Fibroblast of skin of left biceps (primary cell): ENCODE data around the gene AEBP1.

Experiments
- DNase-seq, 2 experiments: peaks; one replicate each; pipeline ENCODE4 v3.0.0-alpha.2; 2013; ENCODE audit warnings: low read depth in 2 of 2

Gene AEBP1

GRCh38 chr7:44154703-44155102 lies 50.6 kb downstream of the AEBP1 start:
- no peak for DNase-seq

- no peak for DNase-seq
Observed at GRCh38 chr7:44155191-44156185, 51.3 kb downstream of the AEBP1 start.

GRCh38 chr7:44156453-44157010 lies 52.4 kb downstream of the AEBP1 start:
- no peak for DNase-seq

GRCh38 chr7:44157116-44158080 lies 53.3 kb downstream of the AEBP1 start:
- no peak for DNase-seq

GRCh38 chr7:44158096-44158872 lies 54.1 kb downstream of the AEBP1 start:
- no peak for DNase-seq

GRCh38 chr7:44158873-44159631 lies 54.9 kb downstream of the AEBP1 start:
- DNase-seq, result no peak

GRCh38 chr7:44159824-44160630 lies 55.9 kb downstream of the AEBP1 start:
- no peak for DNase-seq

GRCh38 chr7:44161371-44161770 lies 57.2 kb downstream of the AEBP1 start:
- DNase-seq, result no peak

- DNase-seq, result no peak
Observed at GRCh38 chr7:44162179-44162578, 58.0 kb downstream of the AEBP1 start.

- DNase-seq, result no peak
Observed at GRCh38 chr7:44162785-44163395, 58.7 kb downstream of the AEBP1 start.

- DNase-seq, result peak; percentile 21 to 26
Observed at GRCh38 chr7:44163591-44163990, 59.4 kb downstream of the AEBP1 start.
